DOHH2 (cell line): ENCODE measurements around the gene B4GALT4.

Experiments
- CTCF ChIP-seq: fragments of 200-600 bp; sonication (generic); IDR thresholded peaks from one replicate; pipeline ENCODE4 v1.5.1; 2014; ENCODE audit warnings: antibody characterized with exemption, mild to moderate bottlenecking, low read depth, low read length; ENCODE audit not compliant: poor library complexity, severe bottlenecking
- EZH2phosphoT487 ChIP-seq: fragments of 200-600 bp; sonication (generic); IDR thresholded peaks from 2 replicates; pipeline ENCODE4 v1.6.1; 2017; ENCODE audit warnings: borderline replicate concordance, mild to moderate bottlenecking, antibody characterized with exemption, low read length, moderate library complexity, mixed read lengths

GRCh38 chr3:119187266-119187665, 53.4 kb downstream of the B4GALT4 start:
- TF ChIP-seq CTCF (no peak), EZH2phosphoT487 (no peak)
